ENCODE data around the gene ZNHIT6. TPM values are rescaled to one million over a fixed set of nuclear protein-coding genes. Genes with fewer than 3 reads are reported as not detected.

ZNHIT6 gene
- total and polyA plus RNA-seq, 2 of the 8 experiments (the other 6 are each of a cell fraction or from before 2014, with no cell fraction given) = 5.9 to 17.2 TPM

DNA sequence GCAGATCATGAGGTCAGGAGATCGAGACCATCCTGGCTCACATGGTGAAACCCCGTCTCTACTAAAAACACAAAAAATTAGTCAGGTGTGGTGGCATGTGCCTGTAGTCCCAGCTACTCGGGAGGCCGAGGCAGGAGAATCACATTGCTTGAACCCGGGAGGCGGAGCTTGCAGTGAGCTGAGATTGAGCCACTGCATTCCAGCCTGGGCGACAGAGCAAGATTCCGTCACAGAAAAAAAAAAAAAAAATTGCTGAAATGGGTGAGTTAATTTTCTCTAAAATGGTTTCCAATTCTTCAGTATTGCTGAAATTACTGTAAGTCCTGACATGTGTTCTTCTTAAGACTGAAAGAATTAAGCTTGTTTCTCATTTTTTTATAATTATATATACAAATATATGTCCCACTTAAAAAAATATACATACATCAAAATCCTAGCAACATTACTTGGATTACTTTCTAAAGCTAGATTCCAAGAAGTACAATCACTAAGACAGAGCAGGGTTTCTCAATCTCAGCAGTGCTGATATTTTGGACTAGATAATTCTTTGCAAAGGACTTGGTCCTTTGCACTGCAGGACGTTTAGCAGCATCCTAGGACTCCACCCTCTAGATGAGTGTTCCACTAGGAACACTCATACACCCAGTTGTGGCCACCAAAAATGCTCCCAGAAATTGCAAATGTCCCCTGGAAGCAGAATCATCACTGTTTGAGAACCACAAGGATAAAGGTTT, 24.8 kb downstream of the ZNHIT6 start:
- DNase-seq (ENCODE audit: low read depth in 1 of 2, low spot score in 2 of 2) (no peak), FAIRE-seq (no peak)
- Histone ChIP-seq H3K4ac (replicated peaks; ENCODE audit: insufficient read length, low read depth, low read length) (no peak overlapping the region), H4K8ac (ENCODE audit: extremely low read depth, insufficient read depth, low read length) (no peak overlapping the region), H2BK20ac (ENCODE audit: low read length) (no peak overlapping the region), H3K79me1 (ENCODE audit: low read depth, low read length) (no peaks in the 10 kb centered on the region), H3K27ac (ENCODE audit: low read depth, low read length) (no peak overlapping the region), H2AFZ (ENCODE audit: low read length) (no peak overlapping the region), H3K23me2 (ENCODE audit: low read depth, low read length) (no peaks in the 10 kb centered on the region), H3K56ac (replicated peaks; ENCODE audit: insufficient read length, low read depth, low read length) (no peak overlapping the region), H3K23ac (ENCODE audit: insufficient read length) (no peak overlapping the region), H2AK5ac (ENCODE audit: low read depth, low read length) (no peak overlapping the region), H2BK5ac (ENCODE audit: low read depth, low read length) (no peak overlapping the region), H4K5ac (ENCODE audit: insufficient read length, low read depth, low read length) (no peak overlapping the region), H2BK15ac (ENCODE audit: low read length) (no peak overlapping the region), H3K27me3 (replicated peaks in 1 of 4; ENCODE audit: control insufficient read depth in 3 of 4, extremely low read depth in 1 of 4, insufficient read depth in 3 of 4, low read length in 3 of 4) (no peaks in the 10 kb centered on the region), H3K9me3 (ENCODE audit: insufficient read depth in 2 of 2, low read depth in 1 of 2, low read length in 1 of 2) (no peaks in the 10 kb centered on the region), H3K79me2 (ENCODE audit: control insufficient read depth in 1 of 2, insufficient read depth in 2 of 2, low read length in 2 of 2) (no peaks in the 10 kb centered on the region; a peak in 1 of 4 replicates), H4K91ac (replicated peaks; ENCODE audit: insufficient read length, low read length) (no peak overlapping the region), H4K20me1 (replicated peaks in 1 of 2; ENCODE audit: control insufficient read depth in 1 of 2, insufficient read depth in 2 of 2, low read length in 2 of 2) (no peaks in the 10 kb centered on the region), H3K4me1 (replicated peaks in 1 of 4; ENCODE audit: control insufficient read depth in 3 of 4, insufficient read depth in 4 of 4, low read length in 3 of 4) (no peaks in the 10 kb centered on the region), H3K9ac (replicated peaks in 1 of 4; ENCODE audit: extremely low read depth in 1 of 4, low read depth in 3 of 4, low read length in 3 of 4) (no peak overlapping the region), H2BK12ac (ENCODE audit: low read depth, low read length) (no peak overlapping the region), H3K14ac (ENCODE audit: insufficient read length) (no peak overlapping the region), H3K18ac (ENCODE audit: extremely low read depth, low read length) (no peak overlapping the region), H3K4me3 (ENCODE audit: extremely low read depth in 1 of 4, insufficient read depth in 2 of 4, low read depth in 3 of 4, low read length in 4 of 4) (no peak overlapping the region), H2BK120ac (replicated peaks; ENCODE audit: low read depth, low read length) (no peak overlapping the region), H3K36me3 (ENCODE audit: control insufficient read depth in 2 of 4, insufficient read depth in 4 of 4, low read length in 3 of 4) (peaks cover 0 to 8% (median 0%) of the 10 kb centered on the region in 4 experiments; a peak in 2 of 8 replicates), H3K4me2 (ENCODE audit: insufficient read depth in 1 of 2, low read depth in 2 of 2, low read length in 2 of 2) (no peak overlapping the region)
- CTCF ChIA-PET (ENCODE audit: partially characterized antibody) = interaction anchor here (0.6 to 2.7 kb wide), 6 partner anchors 9 to 757 kb away, joined by 3 to 13 read pairs (median 3); partner anchors contain the start of gene CCN1
- POLR2A ChIA-PET (ENCODE audit: partially characterized antibody) = interaction anchor here (0.6 to 1.8 kb wide), 2 partner anchors 9 to 25 kb away, joined by 3 to 6 read pairs; partner anchors contain the start of gene ZNHIT6
- TF ChIP-seq E2F6 (IDR thresholded peaks at IDR 0.05) = no peak
- no peak for TF ChIP-seq CBX5 (IDR thresholded peaks at IDR 0.05; ENCODE audit: low read depth, low read length)
- no peak for TF ChIP-seq SP4 (IDR thresholded peaks at IDR 0.05; ENCODE audit: low read length)
- TF ChIP-seq GABPA (IDR thresholded peaks at IDR 0.05; ENCODE audit: borderline replicate concordance, insufficient read depth, low read length) = no peak
- no peak for TF ChIP-seq SIX5 (IDR thresholded peaks at IDR 0.05; ENCODE audit: low read depth, low read length)
- TF ChIP-seq RNF2 (IDR thresholded peaks at IDR 0.05; ENCODE audit: borderline replicate concordance, low read depth, low read length, missing control alignments, poor library complexity, severe bottlenecking) = no peak
- TF ChIP-seq SIRT6 (IDR thresholded peaks at IDR 0.05; ENCODE audit: low read length) = no peak
- TF ChIP-seq NRF1 (IDR thresholded peaks at IDR 0.05; ENCODE audit: low read depth, low read length) = no peak
- 100% methylated on average over 8 of the region's 9 CpGs; no CpG with 5 or more reads in 1 of the 2 experiments for WGBS, 2 experiments (ENCODE audit: extremely low coverage in 1 of 2, insufficient coverage in 1 of 2, insufficient read length in 1 of 2, insufficient replicate concordance in 2 of 2, low coverage in 1 of 2, low lambda C conversion rate in 2 of 2, missing lambda C conversion rate in 1 of 2)
